Measurements from ENCODE around the gene ZNF799. TPM values are rescaled to one million over a fixed set of nuclear protein-coding genes. Genes with fewer than 3 reads are reported as not detected.
"Not testable (repeated sequence)": the region's sequence is repeated elsewhere in the genome, so short reads cannot be mapped to it uniquely, and the experiment has no call there.

ZNF799 gene
- total and polyA plus RNA-seq, 2 of the 4 experiments (the other 2 are of a cell fraction) = 0.79 to 3.4 TPM

GRCh38 chr19:12411893-12412292, 10.8 kb upstream of the ZNF799 start:
- Histone ChIP-seq H2BK15ac (ENCODE audit: low read depth, low read length) (no peak overlapping the region), H3K4me1 (ENCODE audit: control insufficient read depth, insufficient read depth, low read length) (no peaks in the 10 kb centered on the region), H3K4me2 (ENCODE audit: low read depth, low read length) (no peak overlapping the region), H2BK20ac (ENCODE audit: low read depth, low read length) (no peak overlapping the region), H2BK5ac (ENCODE audit: low read depth, low read length, poor library complexity, severe bottlenecking) (no peak overlapping the region), H4K91ac (ENCODE audit: insufficient read depth, low read depth, low read length) (no peak overlapping the region), H4K8ac (ENCODE audit: low read depth in 2 of 2, low read length in 2 of 2) (no peak overlapping the region), H3K27me3 (ENCODE audit: control insufficient read depth, insufficient read depth, low read length) (no peaks in the 10 kb centered on the region), H3K79me1 (ENCODE audit: low read depth in 1 of 2, low read length in 2 of 2) (no peaks in the 10 kb centered on the region), H3K36me3 (ENCODE audit: control insufficient read depth, insufficient read depth, low read length) (no peaks in the 10 kb centered on the region), H2AK9ac (replicated peaks; ENCODE audit: low read depth, low read length, poor library complexity) (no peak overlapping the region), H3K23ac (ENCODE audit: low read depth, low read length) (no peak overlapping the region), H2BK120ac (ENCODE audit: low read depth, low read length) (no peak overlapping the region), H3K56ac (ENCODE audit: extremely low read depth, insufficient read depth, low read length) (no peak overlapping the region), H3K4ac (ENCODE audit: low read depth, low read length) (no peak overlapping the region), H2AFZ (replicated peaks; ENCODE audit: low read length, poor library complexity) (no peak overlapping the region), H3K27ac (ENCODE audit: insufficient read depth, low read length) (no peak overlapping the region), H3K18ac (ENCODE audit: low read depth, low read length) (no peak overlapping the region), H3K14ac (replicated peaks; ENCODE audit: low read depth, low read length) (no peak overlapping the region), H3K9me3 (ENCODE audit: control insufficient read depth, insufficient read depth, low read length) (peaks cover 10% of the 10 kb centered on the region), H3K9ac (ENCODE audit: low read depth, low read length) (no peak overlapping the region), H4K5ac (ENCODE audit: low read depth, low read length) (no peak overlapping the region), H3K9me1 (ENCODE audit: insufficient read depth, low read length) (no peaks in the 10 kb centered on the region), H4K20me1 (ENCODE audit: insufficient read depth, low read length) (no peaks in the 10 kb centered on the region), H2AK5ac (ENCODE audit: low read depth, low read length) (no peak overlapping the region), H3K4me3 (ENCODE audit: insufficient read depth, low read depth, low read length) (no peak overlapping the region)
- ATAC-seq (ENCODE audit: low read depth) (no peak), DNase-seq (no peak)
- 100% methylated on average over 1 of the region's 2 CpGs; no CpG with 5 or more reads in 1 of the 2 experiments for WGBS, 2 experiments (ENCODE audit: extremely low coverage in 2 of 2, insufficient read length in 1 of 2)
- dilution Hi-C loops (cut with HindIII; ENCODE audit: low sequenced_read_pairs, unreplicated experiment) = no loop called here
- in situ Hi-C loops (cut with MboI; ENCODE audit: low sequenced_read_pairs) = no loop called here
- TF ChIP-seq NFE2L2 (IDR thresholded peaks at IDR 0.05; ENCODE audit: low read depth, low read length) = no peak
- no peak for TF ChIP-seq RAD21 (IDR thresholded peaks at IDR 0.05; ENCODE audit: low read length)
- no peak for TF ChIP-seq MAZ (IDR thresholded peaks at IDR 0.05; ENCODE audit: borderline replicate concordance, low read depth, low read length)
- TF ChIP-seq POLR2A (IDR thresholded peaks at IDR 0.05; ENCODE audit: low read depth, low read length) = no peak
- no peak for TF ChIP-seq BHLHE40 (IDR thresholded peaks at IDR 0.05; ENCODE audit: low read depth, low read length)
- ChIA-PET CTCF (no interaction called here), POLR2A (ENCODE audit: unreplicated experiment) (no interaction called here)
- BruUV-seq (replicated peaks) = no TSS peak
- intact Hi-C loops (cut with micrococcal nuclease) = no loop called here

- peak overlapping the region in 1 of 2 experiments; percentile 11; a peak in 1 of 4 replicates for H4K8ac ChIP-seq (ENCODE audit: low read depth in 2 of 2, low read length in 2 of 2)
- H2BK120ac ChIP-seq (ENCODE audit: low read depth, low read length); CTCF ChIA-PET; POLR2A ChIA-PET (ENCODE audit: unreplicated experiment); dilution Hi-C loops (cut with HindIII; ENCODE audit: low sequenced_read_pairs, unreplicated experiment); H3K56ac ChIP-seq (ENCODE audit: extremely low read depth, insufficient read depth, low read length); H3K9me3 ChIP-seq (ENCODE audit: control insufficient read depth, insufficient read depth, low read length); H2AK9ac ChIP-seq (replicated peaks; ENCODE audit: low read depth, low read length, poor library complexity); in situ Hi-C loops (cut with MboI; ENCODE audit: low sequenced_read_pairs); H3K36me3 ChIP-seq (ENCODE audit: control insufficient read depth, insufficient read depth, low read length); H3K27me3 ChIP-seq (ENCODE audit: control insufficient read depth, insufficient read depth, low read length); H3K14ac ChIP-seq (replicated peaks; ENCODE audit: low read depth, low read length); H3K18ac ChIP-seq (ENCODE audit: low read depth, low read length); H2BK20ac ChIP-seq (ENCODE audit: low read depth, low read length); H3K9me1 ChIP-seq (ENCODE audit: insufficient read depth, low read length); H3K4ac ChIP-seq (ENCODE audit: low read depth, low read length); H3K23ac ChIP-seq (ENCODE audit: low read depth, low read length); H3K79me1 ChIP-seq (ENCODE audit: low read depth in 1 of 2, low read length in 2 of 2); H2BK15ac ChIP-seq (ENCODE audit: low read depth, low read length); H4K20me1 ChIP-seq (ENCODE audit: insufficient read depth, low read length); BruUV-seq (replicated peaks); H3K4me1 ChIP-seq (ENCODE audit: control insufficient read depth, insufficient read depth, low read length); H2AK5ac ChIP-seq (ENCODE audit: low read depth, low read length); H2BK5ac ChIP-seq (ENCODE audit: low read depth, low read length, poor library complexity, severe bottlenecking); H4K91ac ChIP-seq (ENCODE audit: insufficient read depth, low read depth, low read length); H4K5ac ChIP-seq (ENCODE audit: low read depth, low read length): not testable (repeated sequence)
- peak; percentile 21 for ATAC-seq (ENCODE audit: low read depth)
- peak overlapping the region; percentile 99 for H3K4me2 ChIP-seq (ENCODE audit: low read depth, low read length)
- peak overlapping the region; percentile 97 for H3K4me3 ChIP-seq (ENCODE audit: insufficient read depth, low read depth, low read length)
- H2AFZ ChIP-seq (replicated peaks; ENCODE audit: low read length, poor library complexity) = peak overlapping the region; percentile 94
- WGBS, 2 experiments (ENCODE audit: extremely low coverage in 2 of 2, insufficient read length in 1 of 2) = 0% methylated on average over 3 of the region's 23 CpGs; no CpG with 5 or more reads in 1 of the 2 experiments
- peak overlapping the region; percentile 66 for H3K9ac ChIP-seq (ENCODE audit: low read depth, low read length)
- peak overlapping the region; percentile 54 for H3K27ac ChIP-seq (ENCODE audit: insufficient read depth, low read length)
- DNase-seq = peak; percentile 5
- intact Hi-C loops (cut with micrococcal nuclease) = loop anchor here (5.0 kb wide), 1 partner anchor 42 kb away; the partner anchor contains the start of gene ZNF443
These were observed 1.0 kb downstream of the ZNF799 start for GRCh38 chr19:12399901-12400632.

All from IMR-90 (cell line).